Mesothelial cell of epicardium (in vitro differentiated cells): ENCODE data around the gene TTLL3. TPM values are rescaled to one million over a fixed set of nuclear protein-coding genes. Genes with fewer than 3 reads are reported as not detected.
A peak's percentile ranks its signal among the peaks of the same experiment; 100 is the strongest.

Experiments used
- DNase-seq, 2 experiments: peaks; one replicate each; pipeline ENCODE4 v3.0.0; 2021; ENCODE audit warnings: low spot score in 2 of 2; ENCODE audit not compliant: unreplicated experiment in 2 of 2
- H3K27ac Mint-ChIP-seq: 2 replicates; pipeline ENCODE4 v1.8.0; 2021; ENCODE audit warnings: mixed read lengths
- H3K27me3 Mint-ChIP-seq: 2 replicates; pipeline ENCODE4 v1.8.0; 2021; ENCODE audit warnings: low read depth, mixed read lengths
- H3K36me3 Mint-ChIP-seq: 2 replicates; pipeline ENCODE4 v1.8.0; 2021; ENCODE audit warnings: mixed read lengths
- H3K4me1 Mint-ChIP-seq: 2 replicates; pipeline ENCODE4 v1.8.0; 2021; ENCODE audit warnings: mixed read lengths
- H3K4me3 Mint-ChIP-seq: 2 replicates; pipeline ENCODE4 v1.8.0; 2021; ENCODE audit warnings: mild to moderate bottlenecking, moderate library complexity, mixed read lengths
- H3K9me3 Mint-ChIP-seq: 2 replicates; pipeline ENCODE4 v1.8.0; 2021; ENCODE audit warnings: mixed read lengths
- CTCF ChIP-seq: fragments of 200-600 bp; sonication (generic); IDR thresholded peaks from one replicate; pipeline ENCODE4 v1.5.0; 2021; ENCODE audit warnings: antibody characterized with exemption; ENCODE audit not compliant: unreplicated experiment
- total RNA-seq: library from RNA; stranded (reverse); gene quantifications from 3 replicates; pipeline ENCODE4 v1.2.1, GENCODE V29; 2021

Gene TTLL3
- total RNA-seq, 1 donor from 2014 or later = 119 TPM

GRCh38 chr3:9795207-9795606 lies 14.9 kb upstream of the TTLL3 start:
- Mint-ChIP-seq H3K27me3 (no peaks in the 10 kb centered on the region), H3K4me1 (peaks cover 22% of the 10 kb centered on the region), H3K27ac (peak overlapping the region; percentile 35), H3K4me3 (peak overlapping the region; percentile 48), H3K9me3 (no peaks in the 10 kb centered on the region), H3K36me3 (peaks cover 21% of the 10 kb centered on the region)
- TF ChIP-seq CTCF = no peak
- DNase-seq = no peak

GRCh38 chr3:9797196-9797945 lies 12.7 kb upstream of the TTLL3 start:
- TF ChIP-seq CTCF = no peak
- peaks cover 24% of the 10 kb centered on the region for H3K36me3 Mint-ChIP-seq
- DNase-seq = no peak
- peaks cover 12% of the 10 kb centered on the region for H3K4me1 Mint-ChIP-seq
- no peaks in the 10 kb centered on the region for H3K9me3 Mint-ChIP-seq
- no peak overlapping the region for H3K4me3 Mint-ChIP-seq
- H3K27me3 Mint-ChIP-seq = no peaks in the 10 kb centered on the region
- no peak overlapping the region for H3K27ac Mint-ChIP-seq

- peaks cover 34% of the 10 kb centered on the region for H3K36me3 Mint-ChIP-seq
- H3K9me3 Mint-ChIP-seq = no peaks in the 10 kb centered on the region
- H3K27me3 Mint-ChIP-seq = no peaks in the 10 kb centered on the region
- peak; percentile 39 for TF ChIP-seq CTCF
- DNase-seq = no peak
- H3K4me3 Mint-ChIP-seq = no peak overlapping the region
- no peaks in the 10 kb centered on the region for H3K4me1 Mint-ChIP-seq
- H3K27ac Mint-ChIP-seq = no peak overlapping the region
These were observed 9.5 kb upstream of the TTLL3 start for GRCh38 chr3:9800529-9800928.

GRCh38 chr3:9803494-9803893 lies 6.6 kb upstream of the TTLL3 start:
- H3K4me3 Mint-ChIP-seq = no peak overlapping the region
- peaks cover 20% of the 10 kb centered on the region for H3K36me3 Mint-ChIP-seq
- TF ChIP-seq CTCF = no peak
- no peak for DNase-seq
- no peaks in the 10 kb centered on the region for H3K4me1 Mint-ChIP-seq
- H3K27ac Mint-ChIP-seq = no peak overlapping the region
- no peaks in the 10 kb centered on the region for H3K9me3 Mint-ChIP-seq
- H3K27me3 Mint-ChIP-seq = no peaks in the 10 kb centered on the region

- no peak for TF ChIP-seq CTCF
- Mint-ChIP-seq H3K27me3 (no peaks in the 10 kb centered on the region), H3K4me3 (no peak overlapping the region), H3K4me1 (peaks cover 6% of the 10 kb centered on the region), H3K27ac (no peak overlapping the region), H3K9me3 (no peaks in the 10 kb centered on the region), H3K36me3 (peaks cover 20% of the 10 kb centered on the region)
- no peak for DNase-seq
These were observed 5.1 kb upstream of the TTLL3 start for GRCh38 chr3:9804996-9805395.

- H3K4me1 Mint-ChIP-seq = peaks cover 16% of the 10 kb centered on the region
- DNase-seq = no peak
- H3K27ac Mint-ChIP-seq = no peak overlapping the region
- H3K36me3 Mint-ChIP-seq = peaks cover 20% of the 10 kb centered on the region
- H3K27me3 Mint-ChIP-seq = no peaks in the 10 kb centered on the region
- no peaks in the 10 kb centered on the region for H3K9me3 Mint-ChIP-seq
- no peak for TF ChIP-seq CTCF
- no peak overlapping the region for H3K4me3 Mint-ChIP-seq
These were observed 3.9 kb upstream of the TTLL3 start for GRCh38 chr3:9806137-9806536.
